ENCODE data around the gene FAHD2A. TPM values are rescaled to one million over a fixed set of nuclear protein-coding genes. Genes with fewer than 3 reads are reported as not detected.

FAHD2A gene
- total RNA-seq, 1 experiment from 2014 or later = 25.4 TPM

- Histone ChIP-seq H3K4me3 (replicated peaks in 1 of 2; ENCODE audit: low read depth in 1 of 2, low read length in 2 of 2) (no peak overlapping the region), H3K4me2 (ENCODE audit: low read length) (no peak overlapping the region), H4K20me1 (ENCODE audit: insufficient read depth) (no peaks in the 10 kb centered on the region), H3K9me2 (ENCODE audit: insufficient read depth) (no peaks in the 10 kb centered on the region), H3K9ac (ENCODE audit: low read length) (no peak overlapping the region), H3K79me2 (ENCODE audit: insufficient read depth, low read length) (no peaks in the 10 kb centered on the region), H3K27me3 (ENCODE audit: insufficient read depth, low read length) (no peaks in the 10 kb centered on the region), H3K9me3 (ENCODE audit: control insufficient read depth in 1 of 2, insufficient read depth in 1 of 2, low read depth in 1 of 2, low read length in 2 of 2) (no peaks in the 10 kb centered on the region), H3K27ac (ENCODE audit: low read depth, low read length) (no peak overlapping the region), H2AFZ (ENCODE audit: low read depth, low read length, poor library complexity, severe bottlenecking) (no peak overlapping the region), H3K36me3 (ENCODE audit: control insufficient read depth in 1 of 2, insufficient read depth in 2 of 2, low read length in 2 of 2) (no peaks in the 10 kb centered on the region), H3K4me1 (ENCODE audit: control insufficient read depth in 1 of 2, insufficient read depth in 2 of 2, low read length in 2 of 2) (peaks cover 0 to 3% of the 10 kb centered on the region in 2 experiments; a peak in 1 of 4 replicates)
- no peak for DNase-seq (ENCODE audit: low read depth, low spot score)
- ChIA-PET RAD21 (ENCODE audit: low non-redundant PET in 1 of 2, low total read pairs in 2 of 2, uncharacterized antibody in 2 of 2, unreplicated experiment in 2 of 2) (no interaction called here), POLR2A (no interaction called here), CTCF (no interaction called here)
- BruUV-seq (replicated peaks) = no TSS peak
- TF ChIP-seq ELF1 (IDR thresholded peaks at IDR 0.05; ENCODE audit: borderline replicate concordance, low read depth) = no peak
- TF ChIP-seq TCF7L2 (IDR thresholded peaks at IDR 0.05; ENCODE audit: borderline replicate concordance, extremely low read depth, insufficient read depth, insufficient read length) = no peak
- TF ChIP-seq ZBTB33 (IDR thresholded peaks at IDR 0.05; ENCODE audit: extremely low read depth, insufficient replicate concordance, low read length) = no peak
- TF ChIP-seq ZNF274 (IDR thresholded peaks at IDR 0.05; ENCODE audit: low read depth, low read length) = no peak
- TF ChIP-seq CBX3 (IDR thresholded peaks at IDR 0.05; ENCODE audit: low read depth) = no peak
- no peak for TF ChIP-seq YY1 (IDR thresholded peaks at IDR 0.05; ENCODE audit: extremely low read depth, insufficient replicate concordance, low read depth, low read length)
- no peak for TF ChIP-seq EGR1 (IDR thresholded peaks at IDR 0.05; ENCODE audit: low read depth)
- TF ChIP-seq JUND (IDR thresholded peaks at IDR 0.05) = no peak
- no peak for TF ChIP-seq EZH2phosphoT487 (IDR thresholded peaks at IDR 0.05; ENCODE audit: borderline replicate concordance)
- no peak for TF ChIP-seq FOSL1 (IDR thresholded peaks at IDR 0.05; ENCODE audit: low read depth)
- no peak for TF ChIP-seq SP1 (IDR thresholded peaks at IDR 0.05; ENCODE audit: low read depth)
- TF ChIP-seq SRF (IDR thresholded peaks at IDR 0.05; ENCODE audit: low read depth) = no peak
- no peak for TF ChIP-seq REST (IDR thresholded peaks at IDR 0.05; ENCODE audit: low read depth)
- no peak for TF ChIP-seq ZFX (IDR thresholded peaks at IDR 0.05)
- intact Hi-C loops (cut with micrococcal nuclease) = no loop called here
- no peak for ATAC-seq
Measured at GRCh38 chr2:95386031-95386430, 16.5 kb upstream of the FAHD2A start.

Data from HCT116 (cell line).